ENCODE measurements around the gene BTBD10. TPM values are rescaled to one million over a fixed set of nuclear protein-coding genes. Genes with fewer than 3 reads are reported as not detected.

BTBD10 gene
- total RNA-seq, 1 donor from 2014 or later, result 4.7 TPM

- ATAC-seq, result peak; percentile 14
- no peak for DNase-seq (ENCODE audit: low spot score)
Observed at GRCh38 chr11:13376838-13377237, 86.2 kb downstream of the BTBD10 start.

GRCh38 chr11:13376402-13376801 lies 86.6 kb downstream of the BTBD10 start:
- DNase-seq (ENCODE audit: low spot score), result no peak
- peak; percentile 18 for ATAC-seq

- DNase-seq (ENCODE audit: low spot score), result no peak
Observed at GRCh38 chr11:13375798-13376197, 87.2 kb downstream of the BTBD10 start.

GRCh38 chr11:13373216-13373615 lies 89.8 kb downstream of the BTBD10 start:
- DNase-seq (ENCODE audit: low spot score), result no peak
- no peak for ATAC-seq

More at GRCh38 chr11:13375798-13376197, 87.2 kb downstream of the BTBD10 start:
- ATAC-seq, result peak; percentile 31

- ATAC-seq, result no peak
Observed at GRCh38 chr11:13368041-13368446, 95.0 kb downstream of the BTBD10 start.

GRCh38 chr11:13367115-13367514 lies 95.9 kb downstream of the BTBD10 start:
- no peak for ATAC-seq

More at GRCh38 chr11:13368041-13368446, 95.0 kb downstream of the BTBD10 start:
- DNase-seq (ENCODE audit: low spot score), result no peak

GRCh38 chr11:13366266-13367026 lies 96.6 kb downstream of the BTBD10 start:
- no peak for DNase-seq (ENCODE audit: low spot score)
- no peak for ATAC-seq

More at GRCh38 chr11:13367115-13367514, 95.9 kb downstream of the BTBD10 start:
- no peak for DNase-seq (ENCODE audit: low spot score)

GRCh38 chr11:13364388-13364787 lies 98.6 kb downstream of the BTBD10 start:
- no peak for ATAC-seq

GRCh38 chr11:13362596-13363109 lies 100.4 kb downstream of the BTBD10 start:
- no peak for ATAC-seq
- no peak for DNase-seq (ENCODE audit: low spot score)

More at GRCh38 chr11:13364388-13364787, 98.6 kb downstream of the BTBD10 start:
- DNase-seq (ENCODE audit: low spot score), result no peak

GRCh38 chr11:13358596-13359270 lies 104.3 kb downstream of the BTBD10 start:
- no peak for ATAC-seq
- DNase-seq (ENCODE audit: low spot score), result no peak

- ATAC-seq, result no peak
- no peak for DNase-seq (ENCODE audit: low spot score)
Observed at GRCh38 chr11:13357232-13357631, 105.8 kb downstream of the BTBD10 start.

GRCh38 chr11:13355191-13355590 lies 107.8 kb downstream of the BTBD10 start:
- DNase-seq (ENCODE audit: low spot score), result no peak
- no peak for ATAC-seq

GRCh38 chr11:13354335-13354734 lies 108.7 kb downstream of the BTBD10 start:
- DNase-seq (ENCODE audit: low spot score) (no peak), ATAC-seq (peak; percentile 41)

- DNase-seq (ENCODE audit: low spot score), result no peak
- ATAC-seq, result no peak
Observed at GRCh38 chr11:13352711-13353110, 110.3 kb downstream of the BTBD10 start.

GRCh38 chr11:13349581-13349980 lies 113.4 kb downstream of the BTBD10 start:
- ATAC-seq (no peak), DNase-seq (ENCODE audit: low spot score) (no peak)

GRCh38 chr11:13349046-13349445 lies 114.0 kb downstream of the BTBD10 start:
- ATAC-seq (no peak), DNase-seq (ENCODE audit: low spot score) (no peak)

GRCh38 chr11:13348305-13348704 lies 114.7 kb downstream of the BTBD10 start:
- DNase-seq (ENCODE audit: low spot score) (no peak), ATAC-seq (no peak)

GRCh38 chr11:13347901-13348300 lies 115.1 kb downstream of the BTBD10 start:
- ATAC-seq (no peak), DNase-seq (ENCODE audit: low spot score) (no peak)

GRCh38 chr11:13346470-13346869 lies 116.6 kb downstream of the BTBD10 start:
- ATAC-seq (no peak), DNase-seq (ENCODE audit: low spot score) (no peak)

GRCh38 chr11:13344818-13345217 lies 118.2 kb downstream of the BTBD10 start:
- DNase-seq (ENCODE audit: low spot score) (no peak), ATAC-seq (no peak)

GRCh38 chr11:13343931-13344717 lies 118.9 kb downstream of the BTBD10 start:
- peak; percentile 69 for DNase-seq (ENCODE audit: low spot score)
- peak; percentile 62 for ATAC-seq

Data from left lobe of liver (tissue), 2 donors.